Thyroid gland (tissue), 4 donors: ENCODE results near the gene ICAM5. TPM values are rescaled to one million over a fixed set of nuclear protein-coding genes. Genes with fewer than 3 reads are reported as not detected.
A peak's percentile ranks its signal among the peaks of the same experiment; 100 is the strongest.

ENCODE experiments used
- DNase-seq, 2 donors: peaks; one replicate each; pipeline ENCODE4 v3.0.0-alpha.2; 2019
- H3K27ac ChIP-seq, 3 donors: fragments of 200-600 bp; sonication (generic); 1 replicate in 2 of 3; 2 replicates in 1 of 3; pipeline ENCODE4 v1.5.1; 2016 to 2019; ENCODE audit warnings: mild to moderate bottlenecking in 1 of 3, moderate library complexity in 1 of 3
- H3K27me3 ChIP-seq: fragments of 200-600 bp; sonication (generic); one replicate; pipeline ENCODE4 v1.5.1; 2019
- H3K36me3 ChIP-seq, 2 donors: fragments of 200-600 bp; sonication (generic); one replicate each; pipeline ENCODE4 v1.5.1; 2016 to 2019
- H3K4me1 ChIP-seq, 2 donors: fragments of 200-600 bp; sonication (generic); one replicate each; pipeline ENCODE4 v1.5.1; 2017 to 2019
- H3K4me3 ChIP-seq, 3 donors: fragments of 200-600 bp; sonication (generic); replicated peaks in 1 of 3; 1 replicate in 2 of 3; 2 replicates in 1 of 3; pipeline ENCODE4 v1.5.1; 2016; ENCODE audit warnings: mild to moderate bottlenecking in 1 of 3
- H3K9me3 ChIP-seq: fragments of 200-600 bp; sonication (generic); one replicate; pipeline ENCODE4 v1.5.1; 2017
- CTCF ChIP-seq, 6 experiments: fragments of 200-600 bp in 3 of 6; fragments of 450-650 bp in 3 of 6; sonication (generic) in 3 of 6; IDR thresholded peaks; one replicate each; pipeline ENCODE4 v1.5.1; 2016 to 2019; ENCODE audit warnings: antibody characterized with exemption in 6 of 6, mild to moderate bottlenecking in 2 of 6, inconsistent platforms in 1 of 6, moderate library complexity in 1 of 6
- POLR2A ChIP-seq, 2 donors: fragments of 450-650 bp; IDR thresholded peaks; one replicate each; pipeline ENCODE4 v1.6.1; 2017; ENCODE audit warnings: antibody characterized with exemption in 2 of 2, mild to moderate bottlenecking in 2 of 2, moderate library complexity in 1 of 2
- WGBS, 2 donors: methylation state at CpG; one replicate each; pipeline ENCODE4 v1.1.5; 2017; 5-methylcytosine and 5-hydroxymethylcytosine counted together
- intact Hi-C: fragments of 100-400 bp; cut with DNase I; formaldehyde crosslinking; loops from one replicate; pipeline ENCODE4 v1.15.1; 2023
- total RNA-seq, 4 donors: library from RNA; depleted of rRNA; stranded (reverse); fragments of >200 nt; gene quantifications; one replicate each; pipeline ENCODE4 v1.2.3, GENCODE V29; 2016

The ICAM5 gene
- total RNA-seq, 4 donors from 2014 or later, result 1.0 to 1.6 TPM; not detected in 2

GRCh38 chr19:10256551-10256950 lies 33.2 kb upstream of the ICAM5 start:
- H3K4me1 ChIP-seq, result peaks cover 15 to 30% of the 10 kb centered on the region in 2 donors
- H3K9me3 ChIP-seq, result no peaks in the 10 kb centered on the region
- H3K4me3 ChIP-seq, result no peak overlapping the region
- no peaks in the 10 kb centered on the region for H3K27me3 ChIP-seq
- H3K36me3 ChIP-seq, result peaks cover 25 to 27% of the 10 kb centered on the region in 2 donors
- no peak for DNase-seq
- WGBS, 2 donors, result 85 to 95% methylated on average over 8 to 17 of the region's 18 CpGs
- H3K27ac ChIP-seq, result no peak overlapping the region
- intact Hi-C loops, result loop anchor here (10.0 kb wide), 2 partner anchors 142 to 322 kb away; partner anchors contain the start of genes EIF3G, OLFM2 and P2RY11
- no peak for TF ChIP-seq POLR2A (IDR thresholded peaks at IDR 0.05)
- TF ChIP-seq CTCF (IDR thresholded peaks at IDR 0.05), result no peak

DNA sequence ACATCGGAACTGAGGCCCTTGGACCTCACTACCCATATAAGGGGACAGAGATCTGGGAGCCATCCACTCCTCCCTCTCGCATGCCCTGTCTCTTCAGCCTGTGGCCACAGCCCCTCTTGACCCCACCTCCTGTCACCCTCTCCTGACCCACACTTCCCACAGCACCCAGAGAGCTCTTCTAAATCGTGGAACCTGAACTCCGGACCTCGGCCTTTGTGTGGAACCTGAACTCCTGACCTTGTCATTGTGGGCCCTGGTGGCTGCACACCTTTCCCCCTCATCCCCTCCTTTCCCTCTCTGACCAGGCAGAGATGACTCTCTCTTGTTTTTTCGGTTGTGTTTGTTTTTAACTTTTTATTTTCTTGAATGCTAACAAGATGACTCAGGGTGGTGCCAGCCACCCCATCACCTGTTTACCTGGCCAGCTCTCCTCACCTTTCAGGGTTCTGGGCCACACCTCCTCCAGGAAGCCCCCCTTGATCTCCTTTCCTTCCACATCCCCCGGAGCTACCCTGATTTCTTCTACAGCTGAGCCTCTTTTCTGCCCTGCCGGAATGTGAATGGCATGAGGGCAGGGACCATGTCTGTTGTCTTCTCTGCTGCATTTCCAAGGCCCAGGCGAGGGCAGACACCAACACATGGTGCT lies 32.7 kb upstream of the ICAM5 start:
- no peak overlapping the region for H3K27ac ChIP-seq
- no peak for DNase-seq
- peaks cover 15 to 30% of the 10 kb centered on the region in 2 donors for H3K4me1 ChIP-seq
- no peaks in the 10 kb centered on the region for H3K9me3 ChIP-seq
- TF ChIP-seq CTCF (IDR thresholded peaks at IDR 0.05) (no peak), POLR2A (IDR thresholded peaks at IDR 0.05) (no peak)
- no peaks in the 10 kb centered on the region for H3K27me3 ChIP-seq
- H3K4me3 ChIP-seq, result no peak overlapping the region
- 87 to 92% methylated on average over 9 of the region's 9 CpGs for WGBS, 2 donors
- intact Hi-C loops, result loop anchor here (10.0 kb wide), 2 partner anchors 142 to 322 kb away; partner anchors contain the start of genes EIF3G, OLFM2 and P2RY11
- peaks cover 25 to 27% of the 10 kb centered on the region in 2 donors for H3K36me3 ChIP-seq

- 92 to 93% methylated on average over 8 to 13 of the region's 18 CpGs for WGBS, 2 donors
- peaks cover 15 to 23% of the 10 kb centered on the region in 2 donors for H3K4me1 ChIP-seq
- TF ChIP-seq POLR2A (IDR thresholded peaks at IDR 0.05) (no peak), CTCF (IDR thresholded peaks at IDR 0.05) (no peak)
- no peak overlapping the region for H3K27ac ChIP-seq
- DNase-seq, result no peak
- H3K27me3 ChIP-seq, result no peaks in the 10 kb centered on the region
- peaks cover 25 to 27% of the 10 kb centered on the region in 2 donors for H3K36me3 ChIP-seq
- intact Hi-C loops, result loop anchor here (10.0 kb wide), 2 partner anchors 143 to 323 kb away; partner anchors contain the start of genes EIF3G, OLFM2 and P2RY11
- no peaks in the 10 kb centered on the region for H3K9me3 ChIP-seq
- no peak overlapping the region for H3K4me3 ChIP-seq
Observed at GRCh38 chr19:10258080-10258710, 31.6 kb upstream of the ICAM5 start.

DNA sequence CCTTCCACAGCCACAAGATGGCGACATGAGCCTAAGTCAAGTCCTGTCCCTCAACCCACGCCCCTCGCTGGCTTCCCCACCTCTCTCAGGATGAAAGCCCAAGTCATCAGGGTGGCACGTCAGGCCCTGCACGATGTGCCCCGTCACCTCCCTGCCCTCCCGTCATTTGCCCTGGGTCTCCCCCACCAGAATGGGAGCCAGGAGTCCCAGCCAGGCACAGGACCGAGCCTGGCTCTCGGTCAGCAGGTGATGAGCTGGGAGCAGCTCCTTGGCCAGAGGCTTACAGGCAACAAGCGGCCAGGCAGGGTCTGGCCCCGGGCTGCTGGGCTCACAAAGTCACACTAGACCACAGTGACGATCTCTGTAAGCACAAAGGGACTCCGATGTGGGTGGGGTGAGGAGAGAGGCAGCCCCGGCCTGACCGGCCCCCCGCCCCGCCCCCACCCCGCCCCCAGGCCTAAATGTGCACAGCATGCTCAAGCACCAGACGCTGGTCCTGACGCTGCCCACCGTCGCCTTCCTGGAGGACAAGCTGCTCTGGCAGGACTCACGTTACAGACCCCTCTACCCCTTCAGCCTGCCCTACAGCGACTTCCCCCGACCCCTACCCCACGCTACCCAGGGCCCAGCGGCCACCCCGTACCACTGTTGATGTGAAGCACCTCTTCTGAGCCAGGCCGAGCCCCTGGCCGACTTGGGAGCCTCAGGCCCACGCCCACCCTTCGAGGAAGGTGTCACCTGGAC lies 30.4 kb upstream of the ICAM5 start:
- TF ChIP-seq POLR2A (IDR thresholded peaks at IDR 0.05) (no peak), CTCF (IDR thresholded peaks at IDR 0.05) (peak in 4 of 6 experiments; percentile 61 to 83 (median 72))
- H3K4me3 ChIP-seq, result no peak overlapping the region
- DNase-seq, result peak; percentile 94 to 95

More for the DNA sequence above, 30.4 kb upstream of the ICAM5 start:
- H3K9me3 ChIP-seq, result no peaks in the 10 kb centered on the region
- WGBS, 2 donors, result 47 to 52% methylated on average over 17 to 21 of the region's 32 CpGs
- H3K27me3 ChIP-seq, result no peaks in the 10 kb centered on the region
- H3K27ac ChIP-seq, result peak overlapping the region; percentile 44 to 69 (median 44)
- H3K36me3 ChIP-seq, result peaks cover 25 to 27% of the 10 kb centered on the region in 2 donors
- H3K4me1 ChIP-seq, result peaks cover 15 to 23% of the 10 kb centered on the region in 2 donors
- intact Hi-C loops, result loop anchor here (10.0 kb wide), 2 partner anchors 145 to 325 kb away; partner anchors contain the start of genes EIF3G, OLFM2 and P2RY11
